Fibroblast of peridontal ligament (primary cell): Measurements from ENCODE around the gene UQCR11.
A peak's percentile ranks its signal among the peaks of the same experiment; 100 is the strongest.

Experiments
- DNase-seq: peaks from one replicate; pipeline ENCODE4 v3.0.0-alpha.2; 2010; ENCODE audit errors: extremely low read depth

Gene UQCR11

GRCh38 chr19:1616875-1617274 is 11.6 kb upstream of the UQCR11 start:
- no peak for DNase-seq

- DNase-seq, result peak; percentile 27
Observed at GRCh38 chr19:1616396-1616795, 11.1 kb upstream of the UQCR11 start.

GRCh38 chr19:1615156-1615765 is 10.0 kb upstream of the UQCR11 start:
- no peak for DNase-seq

GRCh38 chr19:1613808-1614570 is 8.7 kb upstream of the UQCR11 start:
- DNase-seq, result no peak

GRCh38 chr19:1613146-1613545 is 7.9 kb upstream of the UQCR11 start:
- DNase-seq, result no peak

- no peak for DNase-seq
Observed at GRCh38 chr19:1612114-1613086, 7.1 kb upstream of the UQCR11 start.

- no peak for DNase-seq
Observed at GRCh38 chr19:1611353-1611752, 6.1 kb upstream of the UQCR11 start.

GRCh38 chr19:1610579-1610978 is 5.3 kb upstream of the UQCR11 start:
- no peak for DNase-seq

- DNase-seq, result no peak
Observed at GRCh38 chr19:1609680-1610474, 4.6 kb upstream of the UQCR11 start.

GRCh38 chr19:1609103-1609396 is 3.8 kb upstream of the UQCR11 start:
- no peak for DNase-seq

GRCh38 chr19:1608359-1609102 is 3.3 kb upstream of the UQCR11 start:
- DNase-seq, result no peak

GRCh38 chr19:1606138-1606651 is 933 bp upstream of the UQCR11 start:
- DNase-seq, result no peak

- DNase-seq, result no peak
Observed at GRCh38 chr19:1602091-1602707, 3.1 kb downstream of the UQCR11 start.

- no peak for DNase-seq
Observed at GRCh38 chr19:1601613-1602064, 3.6 kb downstream of the UQCR11 start.

- no peak for DNase-seq
Observed at GRCh38 chr19:1599460-1599846, 5.8 kb downstream of the UQCR11 start.

GRCh38 chr19:1598777-1599459 is 6.3 kb downstream of the UQCR11 start:
- no peak for DNase-seq

- no peak for DNase-seq
Observed at GRCh38 chr19:1593501-1593772, 11.8 kb downstream of the UQCR11 start.

GRCh38 chr19:1592755-1593500 is 12.3 kb downstream of the UQCR11 start, which contains the start of gene MBD3:
Gene MBD3 (minus strand): TSS chr19:1592865. CDS start chr19:1592631, 234 bp downstream.
- peak; percentile 91 for DNase-seq
